Activated T-helper 1 cell treated with anti-CD3 and anti-CD28 coated beads, Interleukin-12 subunit alpha, Interleukin-12 subunit beta, Interleukin-2, Interleukin-4 antibody, amounts not matched to agents 30 ng/mL and 10 ng/mL and 1 ng/mL, durations not matched to agents 14 hours and 24 hours and 36 hours (primary cell): ENCODE results near the gene ADAM22. TPM values are rescaled to one million over a fixed set of nuclear protein-coding genes. Genes with fewer than 3 reads are reported as not detected.

Experiments used
- DNase-seq: peaks from one replicate; pipeline ENCODE4 v3.0.0; 2021; ENCODE audit warnings: low spot score
- H3K27ac Mint-ChIP-seq: one replicate; pipeline ENCODE4 v1.8.0; 2021; ENCODE audit warnings: mild to moderate bottlenecking, mixed read lengths
- H3K27me3 Mint-ChIP-seq: one replicate; pipeline ENCODE4 v1.8.0; 2022; ENCODE audit warnings: mild to moderate bottlenecking, moderate library complexity, mixed read lengths; ENCODE audit not compliant: insufficient read depth
- H3K36me3 Mint-ChIP-seq: one replicate; pipeline ENCODE4 v1.8.0; 2021; ENCODE audit warnings: low read depth, mixed read lengths
- H3K4me1 Mint-ChIP-seq: one replicate; pipeline ENCODE4 v1.8.0; 2021; ENCODE audit warnings: low read depth, mixed read lengths
- H3K4me3 Mint-ChIP-seq: one replicate; pipeline ENCODE4 v1.8.0; 2021; ENCODE audit warnings: mild to moderate bottlenecking, moderate library complexity, mixed read lengths
- H3K9me3 Mint-ChIP-seq: one replicate; pipeline ENCODE4 v1.8.0; 2021; ENCODE audit warnings: mixed read lengths
- intact Hi-C: fragments of 100-400 bp; cut with micrococcal nuclease; formaldehyde crosslinking; loops from one replicate; pipeline ENCODE4 v1.15.1; 2024
- total RNA-seq: library from RNA; stranded (reverse); gene quantifications from 2 replicates; pipeline ENCODE4 v1.2.3, GENCODE V29; 2022

The ADAM22 gene
- total RNA-seq, 1 donor from 2014 or later = 1.5 TPM

- no peaks in the 10 kb centered on the region for H3K36me3 Mint-ChIP-seq
- peaks cover 4% of the 10 kb centered on the region for H3K27me3 Mint-ChIP-seq
- H3K4me1 Mint-ChIP-seq = no peaks in the 10 kb centered on the region
- no peak overlapping the region for H3K4me3 Mint-ChIP-seq
- no peak overlapping the region for H3K27ac Mint-ChIP-seq
- intact Hi-C loops = loop anchor here (1.0 to 10.0 kb wide), 2 partner anchors 373 to 665 kb away; no protein-coding TSS in a partner anchor
- DNase-seq = no peak
- H3K9me3 Mint-ChIP-seq = no peaks in the 10 kb centered on the region
These were observed 235.8 kb downstream of the ADAM22 start for GRCh38 chr7:88169717-88170320.

- intact Hi-C loops = loop anchor here (10.0 kb wide), 1 partner anchor 668 kb away; no protein-coding TSS in a partner anchor
- Mint-ChIP-seq H3K36me3 (no peaks in the 10 kb centered on the region), H3K27me3 (peaks cover 5% of the 10 kb centered on the region), H3K4me1 (no peaks in the 10 kb centered on the region), H3K4me3 (no peak overlapping the region), H3K27ac (no peak overlapping the region), H3K9me3 (no peaks in the 10 kb centered on the region)
- no peak for DNase-seq
These were observed 238.8 kb downstream of the ADAM22 start for GRCh38 chr7:88172842-88173241.

DNA sequence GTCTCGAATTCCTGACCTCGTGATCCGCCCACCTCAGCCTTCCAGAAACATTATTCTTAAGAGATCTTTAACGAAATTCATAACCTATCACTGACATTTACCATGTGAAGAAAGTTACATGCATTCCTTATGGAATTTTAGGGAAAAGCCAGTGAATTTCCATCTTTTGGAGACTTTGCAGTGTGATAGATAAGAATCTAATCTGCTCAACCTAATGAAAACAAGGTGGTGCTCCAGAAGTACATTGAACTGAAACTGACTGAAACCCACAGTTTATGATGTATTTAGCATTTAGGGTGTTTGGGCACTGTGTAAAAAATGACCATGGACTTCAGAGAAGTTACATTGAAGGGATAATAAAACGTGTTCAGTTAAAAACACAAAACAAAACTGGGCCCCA lies 242.1 kb downstream of the ADAM22 start:
- Mint-ChIP-seq H3K36me3 (no peaks in the 10 kb centered on the region), H3K4me1 (no peaks in the 10 kb centered on the region), H3K4me3 (no peak overlapping the region), H3K27me3 (peaks cover 8% of the 10 kb centered on the region), H3K27ac (no peak overlapping the region), H3K9me3 (no peaks in the 10 kb centered on the region)
- intact Hi-C loops = loop anchor here (10.0 kb wide), 1 partner anchor 671 kb away; no protein-coding TSS in a partner anchor
- no peak for DNase-seq

- Mint-ChIP-seq H3K4me1 (no peaks in the 10 kb centered on the region), H3K9me3 (no peaks in the 10 kb centered on the region), H3K27ac (no peak overlapping the region), H3K27me3 (peaks cover 10% of the 10 kb centered on the region), H3K36me3 (no peaks in the 10 kb centered on the region), H3K4me3 (no peak overlapping the region)
- intact Hi-C loops = no loop called here
- DNase-seq = no peak
These were observed 249.0 kb downstream of the ADAM22 start for GRCh38 chr7:88183051-88183450.

DNA sequence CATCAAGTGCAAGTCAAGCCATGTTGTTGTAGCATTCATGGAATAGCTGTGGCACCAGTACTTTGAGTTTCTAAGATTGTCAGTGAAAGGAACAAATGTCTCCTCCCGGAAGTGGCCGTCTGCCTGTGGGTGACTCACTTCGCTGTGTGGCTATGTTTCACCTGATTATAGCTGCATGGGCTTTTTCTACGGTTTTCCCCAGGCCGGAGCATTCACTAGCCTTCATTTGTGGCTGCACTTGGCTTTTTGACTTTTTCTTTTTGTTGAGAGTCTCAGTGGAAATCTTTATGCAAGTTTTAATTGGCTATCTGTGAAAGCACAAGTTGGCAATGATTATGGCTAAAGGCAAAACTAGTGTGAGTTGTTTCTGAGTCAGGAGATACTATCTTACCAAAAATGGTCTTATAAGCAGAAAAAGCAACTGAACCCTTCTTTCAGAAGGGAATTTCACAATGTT lies 250.8 kb downstream of the ADAM22 start:
- Mint-ChIP-seq H3K4me3 (no peak overlapping the region), H3K27ac (no peak overlapping the region), H3K9me3 (no peaks in the 10 kb centered on the region), H3K27me3 (peaks cover 6% of the 10 kb centered on the region), H3K4me1 (no peaks in the 10 kb centered on the region), H3K36me3 (no peaks in the 10 kb centered on the region)
- intact Hi-C loops = no loop called here
- DNase-seq = no peak

- intact Hi-C loops = no loop called here
- H3K27ac Mint-ChIP-seq = no peak overlapping the region
- H3K36me3 Mint-ChIP-seq = no peaks in the 10 kb centered on the region
- peaks cover 6% of the 10 kb centered on the region for H3K27me3 Mint-ChIP-seq
- H3K4me1 Mint-ChIP-seq = no peaks in the 10 kb centered on the region
- H3K4me3 Mint-ChIP-seq = no peak overlapping the region
- DNase-seq = no peak
- H3K9me3 Mint-ChIP-seq = no peaks in the 10 kb centered on the region
These were observed 251.6 kb downstream of the ADAM22 start for GRCh38 chr7:88185650-88186049.

DNA sequence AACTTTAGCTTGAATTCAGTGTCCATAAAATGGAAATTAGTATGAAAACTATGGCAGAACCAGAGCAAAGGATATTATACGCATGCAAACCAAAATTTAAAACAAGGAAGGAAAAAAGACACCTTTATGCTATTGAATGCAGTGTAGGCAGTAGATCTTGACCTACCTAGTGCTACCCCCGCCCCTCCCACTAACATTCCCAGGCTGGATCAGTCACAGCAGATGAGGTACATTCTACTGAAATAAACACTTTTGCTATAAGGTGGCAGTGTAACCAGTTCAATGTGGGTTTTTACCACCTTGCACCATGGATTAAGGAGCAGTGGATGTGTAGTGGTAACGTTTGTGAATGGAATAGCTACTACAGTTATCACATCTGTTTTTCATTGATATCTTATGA lies 257.9 kb downstream of the ADAM22 start:
- no peaks in the 10 kb centered on the region for H3K9me3 Mint-ChIP-seq
- H3K27me3 Mint-ChIP-seq = peaks cover 3% of the 10 kb centered on the region
- DNase-seq = no peak
- intact Hi-C loops = no loop called here
- H3K27ac Mint-ChIP-seq = no peak overlapping the region
- no peak overlapping the region for H3K4me3 Mint-ChIP-seq
- H3K4me1 Mint-ChIP-seq = no peaks in the 10 kb centered on the region
- H3K36me3 Mint-ChIP-seq = no peaks in the 10 kb centered on the region

GRCh38 chr7:88200261-88200660 lies 266.2 kb downstream of the ADAM22 start:
- Mint-ChIP-seq H3K4me1 (no peaks in the 10 kb centered on the region), H3K36me3 (peaks cover 24% of the 10 kb centered on the region), H3K4me3 (no peak overlapping the region), H3K27ac (no peak overlapping the region), H3K9me3 (no peaks in the 10 kb centered on the region), H3K27me3 (no peaks in the 10 kb centered on the region)
- intact Hi-C loops = no loop called here
- no peak for DNase-seq

DNA sequence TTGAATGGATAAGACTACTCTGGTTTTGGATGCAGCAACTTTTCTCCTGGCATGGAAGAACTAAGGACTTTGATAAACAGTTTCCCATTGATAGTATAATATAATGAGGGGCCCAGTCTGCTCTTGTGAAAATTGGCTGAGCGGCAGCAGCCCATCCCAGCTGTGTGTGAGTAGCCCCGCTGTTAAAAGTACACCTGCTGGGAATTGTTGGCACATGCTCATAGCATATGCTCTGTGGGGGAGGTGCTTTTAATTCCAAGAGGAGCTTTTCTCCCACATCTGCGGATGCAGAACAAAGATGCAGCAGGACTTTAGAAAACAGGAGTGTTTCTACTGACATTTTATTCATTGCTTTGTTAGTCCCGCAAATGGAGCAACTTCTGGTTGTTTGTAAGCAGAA lies 266.7 kb downstream of the ADAM22 start:
- no peak overlapping the region for H3K27ac Mint-ChIP-seq
- no peaks in the 10 kb centered on the region for H3K4me1 Mint-ChIP-seq
- no peak for DNase-seq
- no peak overlapping the region for H3K4me3 Mint-ChIP-seq
- intact Hi-C loops = no loop called here
- no peaks in the 10 kb centered on the region for H3K9me3 Mint-ChIP-seq
- peaks cover 28% of the 10 kb centered on the region for H3K36me3 Mint-ChIP-seq
- no peaks in the 10 kb centered on the region for H3K27me3 Mint-ChIP-seq

GRCh38 chr7:88201305-88201704 lies 267.3 kb downstream of the ADAM22 start:
- Mint-ChIP-seq H3K27me3 (no peaks in the 10 kb centered on the region), H3K4me1 (no peaks in the 10 kb centered on the region), H3K9me3 (no peaks in the 10 kb centered on the region), H3K4me3 (no peak overlapping the region), H3K36me3 (peaks cover 34% of the 10 kb centered on the region), H3K27ac (no peak overlapping the region)
- DNase-seq = no peak
- intact Hi-C loops = no loop called here

DNA sequence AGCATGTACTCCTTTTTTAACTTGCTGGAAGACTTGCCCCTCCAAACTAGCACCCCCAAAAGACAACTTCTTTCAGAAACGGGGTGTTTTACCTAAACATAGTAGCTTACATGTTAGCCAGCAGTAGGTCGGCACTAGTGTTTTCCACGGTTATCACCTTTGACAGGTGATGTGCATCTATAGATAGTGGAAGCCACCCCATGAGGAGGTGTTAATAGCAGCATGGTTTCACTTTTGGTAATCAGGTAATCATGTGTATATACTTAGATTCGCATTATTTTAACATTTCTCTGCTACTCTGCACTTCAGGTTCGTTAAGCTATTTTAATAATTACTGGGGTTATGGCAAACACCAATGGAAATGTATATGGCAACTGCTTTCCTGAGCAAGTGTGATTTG lies 268.2 kb downstream of the ADAM22 start:
- Mint-ChIP-seq H3K36me3 (peaks cover 40% of the 10 kb centered on the region), H3K27me3 (no peaks in the 10 kb centered on the region), H3K4me3 (no peak overlapping the region), H3K4me1 (peaks cover 5% of the 10 kb centered on the region), H3K27ac (no peak overlapping the region), H3K9me3 (no peaks in the 10 kb centered on the region)
- DNase-seq = no peak
- intact Hi-C loops = no loop called here

DNA sequence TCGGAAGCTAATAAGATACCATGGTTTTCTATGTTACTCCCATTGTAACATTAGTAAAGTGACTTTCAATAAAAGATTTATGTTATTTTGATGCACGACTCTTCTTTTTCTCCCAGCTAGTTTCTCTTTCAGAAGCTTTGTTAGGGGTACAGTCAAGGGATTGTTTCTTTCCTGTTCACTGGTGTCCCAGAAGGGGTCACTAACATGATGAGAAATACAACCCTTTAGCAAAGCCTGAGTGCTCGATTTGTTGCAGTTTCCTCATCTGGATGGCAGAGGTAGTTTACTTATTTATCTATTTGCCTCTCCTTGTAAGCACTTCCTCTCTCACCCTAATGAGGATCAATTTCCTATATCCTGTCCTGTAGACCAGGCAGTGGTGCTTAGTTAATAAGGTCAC lies 268.7 kb downstream of the ADAM22 start:
- H3K36me3 Mint-ChIP-seq = peaks cover 43% of the 10 kb centered on the region
- no peaks in the 10 kb centered on the region for H3K9me3 Mint-ChIP-seq
- H3K4me3 Mint-ChIP-seq = no peak overlapping the region
- intact Hi-C loops = no loop called here
- H3K27ac Mint-ChIP-seq = no peak overlapping the region
- H3K4me1 Mint-ChIP-seq = peaks cover 9% of the 10 kb centered on the region
- no peaks in the 10 kb centered on the region for H3K27me3 Mint-ChIP-seq
- DNase-seq = no peak

GRCh38 chr7:88203401-88203800 lies 269.4 kb downstream of the ADAM22 start:
- Mint-ChIP-seq H3K36me3 (peaks cover 45% of the 10 kb centered on the region), H3K4me3 (no peak overlapping the region), H3K4me1 (peaks cover 9% of the 10 kb centered on the region), H3K27me3 (no peaks in the 10 kb centered on the region), H3K9me3 (no peaks in the 10 kb centered on the region), H3K27ac (no peak overlapping the region)
- intact Hi-C loops = no loop called here
- no peak for DNase-seq
